Adipocyte (in vitro differentiated cells): Measurements from ENCODE around the gene PRTFDC1.
A peak's percentile ranks its signal among the peaks of the same experiment; 100 is the strongest.
"Not testable (repeated sequence)": the region's sequence is repeated elsewhere in the genome, so short reads cannot be mapped to it uniquely, and the experiment has no call there.

ENCODE experiments used
- DNase-seq: peaks from one replicate; pipeline ENCODE4 v3.0.0-alpha.2; 2015; ENCODE audit warnings: low read depth
- H3K27me3 ChIP-seq: replicated peaks from 2 replicates; pipeline ENCODE4 v1.7.0; 2013; ENCODE audit warnings: mild to moderate bottlenecking, low read length, moderate library complexity; ENCODE audit not compliant: control insufficient read depth, insufficient read depth
- H3K36me3 ChIP-seq: 2 replicates; pipeline ENCODE4 v1.7.0; 2013; ENCODE audit warnings: low read length, mild to moderate bottlenecking, moderate library complexity; ENCODE audit not compliant: control insufficient read depth, insufficient read depth, severe bottlenecking
- H3K4me1 ChIP-seq: 2 replicates; pipeline ENCODE4 v1.7.0; 2013; ENCODE audit warnings: mild to moderate bottlenecking, low read length, moderate library complexity; ENCODE audit not compliant: control insufficient read depth, insufficient read depth
- H3K4me3 ChIP-seq: 2 replicates; pipeline ENCODE4 v1.7.0; 2013; ENCODE audit warnings: mild to moderate bottlenecking, low read length, moderate library complexity
- H3K9ac ChIP-seq: 2 replicates; pipeline ENCODE4 v1.7.0; 2013; ENCODE audit warnings: mild to moderate bottlenecking, low read length, moderate library complexity
- H3K9me3 ChIP-seq: 2 replicates; pipeline ENCODE4 v1.7.0; 2013; ENCODE audit warnings: mild to moderate bottlenecking, low read length, moderate library complexity; ENCODE audit not compliant: control insufficient read depth

Gene PRTFDC1

GRCh38 chr10:24963521-24964041, 11.2 kb upstream of the PRTFDC1 start:
- Histone ChIP-seq H3K36me3 (no peaks in the 10 kb centered on the region), H3K9ac (no peak overlapping the region), H3K4me1 (peaks cover 11% of the 10 kb centered on the region), H3K27me3 (no peaks in the 10 kb centered on the region), H3K4me3 (no peak overlapping the region), H3K9me3 (no peaks in the 10 kb centered on the region)
- no peak for DNase-seq

GRCh38 chr10:24962995-24963394, 10.6 kb upstream of the PRTFDC1 start:
- no peaks in the 10 kb centered on the region for H3K27me3 ChIP-seq
- no peak overlapping the region for H3K9ac ChIP-seq
- peaks cover 14% of the 10 kb centered on the region for H3K4me1 ChIP-seq
- no peaks in the 10 kb centered on the region for H3K9me3 ChIP-seq
- no peak overlapping the region for H3K4me3 ChIP-seq
- DNase-seq, result no peak
- no peaks in the 10 kb centered on the region for H3K36me3 ChIP-seq

GRCh38 chr10:24961582-24961981, 9.2 kb upstream of the PRTFDC1 start:
- H3K27me3 ChIP-seq, result no peaks in the 10 kb centered on the region
- peaks cover 25% of the 10 kb centered on the region for H3K4me1 ChIP-seq
- no peaks in the 10 kb centered on the region for H3K9me3 ChIP-seq
- no peak overlapping the region for H3K4me3 ChIP-seq
- no peak overlapping the region for H3K9ac ChIP-seq
- no peaks in the 10 kb centered on the region for H3K36me3 ChIP-seq
- DNase-seq, result no peak

- DNase-seq, result no peak
- H3K9me3 ChIP-seq, result no peaks in the 10 kb centered on the region
- H3K27me3 ChIP-seq, result no peaks in the 10 kb centered on the region
- peak overlapping the region; percentile 66 for H3K4me3 ChIP-seq
- no peaks in the 10 kb centered on the region for H3K36me3 ChIP-seq
- peaks cover 25% of the 10 kb centered on the region for H3K4me1 ChIP-seq
- H3K9ac ChIP-seq, result peak overlapping the region; percentile 71
Measured at GRCh38 chr10:24959382-24959730, 7.0 kb upstream of the PRTFDC1 start.

GRCh38 chr10:24958721-24959381, 6.4 kb upstream of the PRTFDC1 start:
- Histone ChIP-seq H3K27me3 (no peaks in the 10 kb centered on the region), H3K4me1 (peaks cover 30% of the 10 kb centered on the region), H3K4me3 (peak overlapping the region; percentile 66), H3K36me3 (no peaks in the 10 kb centered on the region), H3K9ac (peak overlapping the region; percentile 71), H3K9me3 (no peaks in the 10 kb centered on the region)
- peak; percentile 44 for DNase-seq

GRCh38 chr10:24958091-24958720, 5.8 kb upstream of the PRTFDC1 start:
- H3K4me3 ChIP-seq, result peak overlapping the region; percentile 66
- H3K4me1 ChIP-seq, result peaks cover 36% of the 10 kb centered on the region
- DNase-seq, result peak; percentile 95
- no peaks in the 10 kb centered on the region for H3K36me3 ChIP-seq
- H3K9ac ChIP-seq, result peak overlapping the region; percentile 71
- no peaks in the 10 kb centered on the region for H3K27me3 ChIP-seq
- H3K9me3 ChIP-seq, result no peaks in the 10 kb centered on the region

- H3K9me3 ChIP-seq, H3K36me3 ChIP-seq, H3K27me3 ChIP-seq: not testable (repeated sequence)
- peak; percentile 65 for DNase-seq
- peak overlapping the region; percentile 8 for H3K4me3 ChIP-seq
- H3K4me1 ChIP-seq, result peaks cover 41% of the 10 kb centered on the region
- H3K9ac ChIP-seq, result peak overlapping the region; percentile 46
Measured at GRCh38 chr10:24957624-24958051, 5.2 kb upstream of the PRTFDC1 start.

GRCh38 chr10:24953675-24954074, 1.3 kb upstream of the PRTFDC1 start:
- H3K9me3 ChIP-seq, result no peaks in the 10 kb centered on the region
- no peaks in the 10 kb centered on the region for H3K27me3 ChIP-seq
- no peak for DNase-seq
- no peaks in the 10 kb centered on the region for H3K36me3 ChIP-seq
- peak overlapping the region; percentile 86 for H3K9ac ChIP-seq
- peaks cover 41% of the 10 kb centered on the region for H3K4me1 ChIP-seq
- peak overlapping the region; percentile 79 for H3K4me3 ChIP-seq

GRCh38 chr10:24952707-24953645, 570 bp upstream of the PRTFDC1 start:
- Histone ChIP-seq H3K36me3 (no peaks in the 10 kb centered on the region), H3K27me3 (no peaks in the 10 kb centered on the region), H3K4me1 (peaks cover 37% of the 10 kb centered on the region), H3K9me3 (no peaks in the 10 kb centered on the region), H3K4me3 (peak overlapping the region; percentile 79), H3K9ac (peak overlapping the region; percentile 86)
- DNase-seq, result peak; percentile 76

GRCh38 chr10:24951201-24952142, 934 bp downstream of the PRTFDC1 start:
- DNase-seq, result no peak
- peak overlapping the region; percentile 79 for H3K4me3 ChIP-seq

More at GRCh38 chr10:24951201-24952142, 934 bp downstream of the PRTFDC1 start:
- Histone ChIP-seq H3K27me3 (no peaks in the 10 kb centered on the region), H3K9ac (peak overlapping the region; percentile 86), H3K4me1 (peaks cover 39% of the 10 kb centered on the region), H3K36me3 (no peaks in the 10 kb centered on the region), H3K9me3 (no peaks in the 10 kb centered on the region)
